ELR (cell line): Measurements from ENCODE around the gene SCN5A.

Experiments
- DNase-seq: peaks from one replicate; pipeline ENCODE4 v3.0.0-alpha.2; 2015; ENCODE audit warnings: low read depth

Gene SCN5A

DNA sequence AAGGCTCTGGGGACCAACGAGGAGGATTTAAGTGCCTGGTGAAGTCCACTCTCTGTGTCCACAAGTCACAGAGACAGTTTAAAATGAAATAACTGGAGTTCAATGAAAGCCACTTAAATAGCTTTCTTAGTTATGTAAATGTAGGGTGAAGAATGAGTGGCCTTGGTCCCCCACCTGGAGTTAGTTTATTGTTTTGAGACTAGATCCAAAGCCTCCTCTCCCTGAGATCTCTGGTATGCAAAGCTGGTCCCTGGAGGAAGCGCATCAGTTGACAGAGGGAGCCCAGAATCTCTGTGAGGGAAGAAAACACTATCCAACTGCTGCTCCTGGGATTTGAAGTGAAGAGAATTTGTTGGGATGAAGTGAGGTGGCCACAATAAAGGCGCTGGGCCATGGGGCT lies 112.8 kb downstream of the SCN5A start:
- DNase-seq: no peak

DNA sequence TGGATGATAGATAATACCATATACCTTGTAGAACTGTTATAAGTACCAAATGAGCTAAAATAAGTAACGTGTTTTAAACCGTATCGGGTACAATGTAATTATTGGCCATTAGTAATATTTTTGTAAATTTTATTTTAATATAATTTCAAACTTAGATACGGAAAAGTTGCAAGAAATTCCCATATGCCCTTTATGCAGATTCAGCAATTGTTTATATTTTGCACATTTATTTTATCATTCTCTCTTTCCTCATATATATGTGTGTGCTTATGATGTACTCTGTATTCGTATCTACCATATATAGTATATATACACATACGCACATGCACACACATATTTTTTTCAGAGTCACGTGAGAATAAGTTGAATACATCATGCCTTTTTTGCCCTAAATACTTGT lies 114.9 kb downstream of the SCN5A start:
- no peak for DNase-seq

DNA sequence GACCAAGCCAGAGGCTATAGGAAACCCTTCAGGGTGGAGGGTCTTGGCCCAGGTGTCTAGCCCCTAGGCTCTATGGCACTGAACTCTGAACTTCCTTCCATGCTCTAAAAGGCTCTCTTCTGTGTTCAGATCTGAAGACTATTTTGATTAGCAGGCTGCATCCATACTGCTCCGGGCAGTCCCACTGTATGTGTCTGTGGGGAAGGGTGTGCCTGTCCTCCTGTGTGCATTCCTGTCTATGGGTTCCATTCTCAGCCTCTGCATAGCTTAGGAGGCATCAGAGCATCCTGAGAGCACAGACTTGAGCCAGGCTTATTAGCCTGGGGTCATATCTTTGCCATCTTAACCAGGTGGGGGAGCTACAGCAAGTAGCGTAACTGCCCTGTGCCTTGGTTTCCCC lies 115.3 kb downstream of the SCN5A start:
- no peak for DNase-seq

DNA sequence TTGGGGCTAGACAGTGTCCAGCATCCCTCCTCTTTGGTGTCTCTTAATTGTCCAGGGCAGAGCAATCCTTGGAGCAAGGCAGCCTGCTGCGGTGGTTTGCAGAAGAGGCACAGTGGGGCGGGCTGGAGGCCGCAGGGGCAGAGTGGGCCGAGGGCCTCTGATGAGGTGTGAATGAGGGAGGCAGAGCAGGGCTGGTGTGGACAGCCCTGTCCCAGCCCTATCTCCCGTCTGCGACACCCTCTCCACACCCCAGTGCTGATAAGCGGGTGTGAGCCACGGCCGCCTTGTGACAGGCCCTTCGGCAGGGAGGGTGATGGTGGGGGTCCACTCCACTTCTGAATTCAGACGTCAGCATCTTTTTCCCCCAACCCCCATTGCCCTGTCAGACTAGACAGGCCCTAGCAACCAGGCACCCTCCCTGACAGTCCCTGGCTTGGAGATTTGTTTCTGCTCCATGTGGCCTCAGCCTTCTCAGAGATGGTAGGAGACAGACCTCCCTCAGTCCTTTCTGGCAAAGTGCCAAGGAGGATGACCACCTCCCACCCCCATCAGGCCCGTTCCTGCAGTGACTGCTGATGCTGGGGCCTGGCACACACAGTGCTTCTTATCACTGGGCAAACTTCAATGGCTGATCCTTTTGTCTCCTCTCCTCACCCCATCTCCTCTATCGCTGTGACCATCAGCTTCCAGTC lies 116.1 kb downstream of the SCN5A start:
- no peak for DNase-seq

DNA sequence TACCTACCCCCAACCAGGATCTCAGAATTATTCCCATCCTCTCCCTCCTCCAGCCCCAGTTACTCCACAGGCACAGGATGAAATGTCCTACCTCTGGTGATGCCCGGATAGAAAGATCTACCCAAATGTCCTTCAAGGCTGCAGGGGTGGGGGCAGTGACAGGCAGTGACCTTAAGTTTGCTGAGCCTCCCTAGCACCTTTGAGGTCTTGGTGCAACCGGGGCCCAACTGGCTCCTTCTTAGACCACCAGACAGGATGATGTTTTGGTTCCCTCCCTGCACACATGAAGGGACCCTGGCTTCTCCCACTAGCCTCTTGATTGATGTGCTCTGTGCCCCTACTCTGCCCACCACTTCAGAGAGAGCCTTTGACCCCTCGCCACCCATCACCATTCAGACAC lies 117.0 kb downstream of the SCN5A start:
- no peak for DNase-seq

DNA sequence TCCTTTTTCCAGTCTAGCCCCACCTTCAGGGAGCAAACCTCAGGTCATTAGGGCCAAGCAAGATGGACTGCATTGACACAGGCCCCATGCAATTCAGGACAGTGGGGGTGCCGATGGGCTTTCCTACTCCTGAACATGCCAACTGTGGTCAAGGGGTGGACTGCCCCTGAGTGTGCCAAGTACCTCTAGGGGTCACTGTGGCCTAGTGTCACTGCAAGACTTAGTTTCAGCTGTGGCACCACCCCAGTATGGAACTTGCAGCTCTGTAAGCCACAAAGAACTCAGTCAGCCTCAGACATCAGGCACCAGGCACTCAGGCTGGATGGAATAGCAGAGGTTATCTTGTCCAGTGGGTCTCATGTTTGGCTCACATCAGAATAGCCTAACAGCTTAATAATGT lies 121.0 kb downstream of the SCN5A start:
- DNase-seq: peak; percentile 22

DNA sequence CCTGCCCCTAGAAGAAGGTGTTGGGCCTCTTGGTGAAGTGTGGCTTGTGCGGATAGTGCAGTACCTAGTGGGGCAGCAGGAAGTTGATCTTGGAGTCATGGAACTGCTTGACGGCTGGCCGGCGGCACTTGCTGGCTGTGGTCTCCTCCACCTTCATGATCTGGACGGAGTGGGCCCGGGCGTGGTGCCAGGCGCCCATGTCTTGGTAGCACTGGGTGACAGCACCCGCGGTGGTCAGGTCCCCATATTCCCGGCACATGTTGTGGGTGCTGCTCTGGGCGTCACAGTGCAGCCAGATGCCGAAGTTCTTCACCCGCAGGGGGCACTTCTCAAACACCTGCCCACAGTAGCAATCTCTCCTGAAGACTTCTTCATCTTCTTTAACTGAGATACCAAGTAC lies 122.7 kb downstream of the SCN5A start:
- DNase-seq: no peak

DNA sequence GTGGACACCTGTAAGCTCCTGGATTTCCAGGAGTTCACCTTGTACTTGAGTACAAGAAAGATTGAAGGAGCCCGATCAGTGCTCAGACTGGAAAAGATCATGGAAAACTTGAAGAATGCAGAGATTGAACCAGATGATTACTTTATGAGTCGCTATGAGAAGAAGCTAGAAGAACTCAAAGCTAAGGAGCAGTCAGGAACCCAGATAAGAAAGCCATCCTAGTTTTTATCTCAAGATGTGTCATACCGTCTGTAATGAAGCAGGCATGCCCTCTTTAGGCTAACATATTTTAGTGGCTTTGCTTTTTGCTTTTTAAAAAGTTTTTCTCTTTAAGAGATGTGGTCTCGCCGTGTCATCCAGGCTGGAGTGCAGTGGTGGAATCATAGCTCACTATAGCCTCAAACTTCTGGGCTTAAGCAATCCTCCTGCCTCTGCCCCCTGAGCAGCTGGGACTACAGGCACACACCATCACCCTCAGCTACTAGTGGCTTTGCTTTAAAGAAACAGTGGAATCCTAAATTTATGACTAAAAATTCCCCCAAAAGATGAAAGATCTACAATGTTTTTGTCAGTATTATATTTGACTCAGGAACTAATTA lies 125.2 kb downstream of the SCN5A start:
- peak; percentile 28 for DNase-seq

DNA sequence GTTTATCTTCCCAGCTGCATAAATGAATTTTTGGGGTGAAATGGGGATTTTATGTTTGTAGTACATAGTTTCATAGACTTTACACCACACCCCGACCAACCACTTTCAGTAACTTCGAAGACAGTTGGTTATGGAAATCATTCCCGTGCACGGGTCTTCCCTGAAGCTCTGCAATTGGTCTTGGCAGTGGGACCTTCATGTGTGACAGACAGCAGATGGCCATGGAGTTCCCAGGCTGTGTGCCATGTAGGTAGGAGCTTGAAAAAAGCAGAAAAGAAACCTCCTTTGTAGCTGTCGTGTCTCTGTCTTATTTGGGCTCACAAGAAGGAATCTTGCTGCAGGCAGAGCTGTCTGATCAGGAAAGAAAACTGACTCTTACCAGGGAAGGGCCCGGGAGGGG lies 127.5 kb downstream of the SCN5A start:
- DNase-seq: no peak

DNA sequence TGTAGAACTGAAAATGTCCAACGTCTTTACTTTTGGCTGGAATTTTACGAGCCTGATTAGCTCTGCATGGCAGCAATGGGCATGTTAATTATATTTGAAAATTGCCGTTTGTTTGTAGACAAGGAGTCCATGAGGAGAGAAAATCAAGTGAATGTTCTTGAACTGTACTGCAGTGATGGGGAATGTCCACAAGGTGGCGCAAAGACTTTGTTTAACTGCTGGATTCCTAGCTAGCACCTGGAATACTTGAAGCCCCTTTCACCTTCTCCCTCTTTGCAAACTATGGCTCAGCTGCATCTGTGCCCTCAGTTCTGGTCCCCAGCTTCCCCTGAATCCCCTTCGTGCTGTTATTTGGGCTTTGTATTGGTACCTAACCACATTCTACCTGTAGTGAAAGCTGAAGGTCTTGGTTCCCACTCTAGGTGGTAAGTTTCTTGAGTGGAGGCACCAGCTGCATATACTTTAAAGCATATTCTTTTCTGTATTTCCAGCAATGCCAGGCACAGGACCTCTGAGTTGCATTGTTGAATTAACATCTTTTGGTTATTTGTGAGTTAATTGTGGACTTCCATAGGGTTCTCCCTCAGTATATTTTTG lies 128.0 kb downstream of the SCN5A start:
- peak; percentile 70 for DNase-seq

DNA sequence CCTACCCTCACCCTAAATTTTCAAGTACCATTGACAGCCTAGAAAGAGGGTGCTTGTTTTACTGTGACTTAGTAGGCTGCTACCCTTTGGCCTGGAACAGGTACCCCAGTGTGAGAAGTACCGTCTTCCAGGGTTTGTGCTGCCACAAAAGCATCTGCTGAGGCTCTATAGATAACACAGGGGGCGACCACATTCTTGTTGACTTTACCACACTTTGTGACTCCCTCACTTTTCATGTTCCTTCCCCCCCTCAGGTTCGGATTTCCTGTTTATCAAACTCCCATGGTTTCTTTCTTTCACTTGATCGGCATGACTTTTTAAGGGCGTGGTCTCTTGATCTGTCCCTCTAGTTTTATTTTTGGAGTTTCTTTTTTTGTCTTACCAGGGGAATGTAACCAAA lies 129.8 kb downstream of the SCN5A start:
- no peak for DNase-seq

DNA sequence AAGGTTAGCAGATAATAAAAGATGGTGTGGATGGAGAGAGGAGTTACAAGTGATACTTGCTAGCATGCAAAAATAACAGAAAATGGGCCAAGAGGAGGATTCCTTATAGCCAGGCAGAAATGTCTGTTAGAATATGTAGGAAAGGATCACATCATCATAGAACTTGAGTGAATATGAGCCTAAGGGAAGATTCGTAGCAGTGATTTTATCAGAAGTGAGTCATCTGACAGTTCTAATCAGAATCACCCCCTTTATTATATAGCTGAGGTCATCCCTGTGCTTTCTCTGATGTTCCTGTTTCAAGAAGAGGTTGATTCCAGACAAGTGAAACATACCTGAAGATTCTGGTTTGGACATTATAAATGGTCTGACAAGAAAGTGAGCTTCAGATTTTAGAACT lies 130.5 kb downstream of the SCN5A start:
- peak; percentile 73 for DNase-seq

DNA sequence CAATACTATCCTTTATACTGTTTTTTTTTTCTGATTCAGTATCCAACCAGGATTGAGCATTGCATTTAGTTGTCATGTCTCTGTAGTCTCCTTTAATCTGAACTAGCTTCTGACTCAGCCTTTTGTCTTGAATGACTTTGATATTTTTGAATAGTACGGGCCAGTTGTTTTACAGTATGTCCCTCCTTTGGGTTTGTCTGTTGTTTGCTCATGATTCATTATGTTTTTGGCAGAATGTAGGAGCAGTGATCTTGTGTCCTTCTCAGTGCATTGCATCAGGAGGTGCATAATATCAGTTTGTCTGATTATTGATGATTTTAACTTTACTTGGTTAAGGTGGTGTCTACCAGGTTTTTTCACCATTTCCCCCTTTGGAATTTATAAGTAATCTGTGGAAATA lies 132.8 kb downstream of the SCN5A start:
- no peak for DNase-seq

DNA sequence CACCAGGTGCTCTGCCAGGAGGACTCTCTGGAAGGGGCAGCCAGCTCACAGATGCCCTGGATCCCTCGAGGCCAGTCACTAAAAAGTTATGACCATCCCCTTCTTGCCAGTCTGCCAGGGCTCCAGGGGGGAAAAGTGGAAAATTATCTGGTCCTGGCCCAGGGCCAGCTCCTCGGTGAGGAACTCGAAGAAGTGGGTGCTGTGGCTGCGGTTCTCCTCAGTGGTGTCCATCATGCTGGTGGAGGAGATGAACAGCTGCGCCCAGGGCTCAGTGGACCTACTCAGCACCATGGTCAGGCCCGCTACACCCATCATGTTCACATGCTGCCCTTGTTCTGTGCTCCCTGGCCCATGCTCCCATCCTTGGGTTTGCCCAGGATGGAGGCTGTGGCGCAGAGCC lies 134.1 kb downstream of the SCN5A start:
- no peak for DNase-seq

DNA sequence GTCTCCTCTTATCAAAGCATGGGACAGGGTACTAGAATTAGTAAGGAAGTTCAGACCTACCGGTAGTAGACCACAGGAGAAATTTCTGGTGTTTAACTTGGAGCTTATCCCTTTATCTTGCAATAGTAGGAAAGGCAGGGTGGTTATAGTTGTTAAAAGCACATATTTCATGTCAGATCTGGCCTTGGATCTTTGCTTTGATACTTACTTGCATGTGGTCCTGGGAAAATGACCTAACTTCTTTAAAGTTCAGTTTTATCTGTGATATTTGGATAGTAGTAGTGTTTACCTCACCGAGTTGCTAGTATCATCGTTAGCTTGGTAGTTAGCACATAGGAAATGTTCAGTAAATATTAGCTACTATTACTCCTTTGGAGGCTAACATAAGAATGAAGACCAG lies 137.9 kb downstream of the SCN5A start:
- no peak for DNase-seq

DNA sequence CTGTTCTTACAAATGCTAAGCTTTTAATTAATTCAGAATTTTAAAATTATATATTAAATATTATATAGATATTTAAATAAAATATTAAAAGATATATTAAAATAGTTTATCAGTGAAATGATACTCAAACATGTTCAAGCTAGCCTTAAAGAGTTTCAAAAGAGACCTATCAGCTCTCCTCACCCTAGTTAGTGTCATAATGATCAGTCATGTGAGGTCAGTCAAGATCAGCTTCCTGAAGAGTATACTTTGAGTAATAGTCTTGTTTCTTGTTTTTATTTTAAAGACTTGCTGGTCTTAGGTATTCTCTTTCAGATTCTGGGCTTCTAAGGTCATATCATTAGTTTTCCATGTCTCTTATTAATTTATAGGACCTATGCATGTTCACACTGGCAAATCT lies 138.9 kb downstream of the SCN5A start:
- DNase-seq: no peak

DNA sequence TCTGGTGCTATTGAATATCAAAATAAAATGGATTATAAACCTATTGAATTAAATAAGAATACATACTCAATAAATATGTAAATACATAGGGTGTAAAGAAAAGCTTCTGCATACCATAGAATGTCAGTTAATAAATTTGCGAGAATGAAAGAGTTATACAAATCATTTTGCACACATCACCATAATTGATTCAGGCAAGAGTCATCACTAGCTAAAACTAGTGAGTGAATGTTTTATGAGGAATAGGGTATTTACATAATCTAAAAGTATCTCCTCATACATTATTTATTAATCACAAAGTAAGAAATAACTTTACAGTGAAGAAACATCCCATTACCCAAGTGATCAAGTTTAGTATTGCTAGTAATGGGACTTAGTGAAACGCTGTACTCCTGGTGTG lies 139.8 kb downstream of the SCN5A start:
- DNase-seq: no peak

DNA sequence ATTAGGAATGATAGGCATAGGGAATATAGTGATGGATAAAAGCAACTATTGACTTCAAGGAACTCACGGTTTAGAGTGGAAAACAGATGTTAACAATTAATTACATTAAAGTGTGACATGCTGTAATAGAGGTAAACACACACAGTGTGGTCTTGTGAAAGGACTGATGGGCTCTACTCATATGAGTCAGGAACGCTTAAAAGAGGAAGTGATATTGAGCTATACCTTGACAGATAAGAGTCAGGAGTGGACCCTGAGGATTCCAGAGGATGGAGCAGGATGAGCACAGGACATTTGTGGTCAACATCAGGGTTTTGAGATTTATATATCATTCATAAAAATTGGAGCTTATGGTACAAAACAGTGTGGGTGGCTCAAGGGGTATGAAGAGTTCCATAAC lies 142.4 kb downstream of the SCN5A start:
- no peak for DNase-seq

DNA sequence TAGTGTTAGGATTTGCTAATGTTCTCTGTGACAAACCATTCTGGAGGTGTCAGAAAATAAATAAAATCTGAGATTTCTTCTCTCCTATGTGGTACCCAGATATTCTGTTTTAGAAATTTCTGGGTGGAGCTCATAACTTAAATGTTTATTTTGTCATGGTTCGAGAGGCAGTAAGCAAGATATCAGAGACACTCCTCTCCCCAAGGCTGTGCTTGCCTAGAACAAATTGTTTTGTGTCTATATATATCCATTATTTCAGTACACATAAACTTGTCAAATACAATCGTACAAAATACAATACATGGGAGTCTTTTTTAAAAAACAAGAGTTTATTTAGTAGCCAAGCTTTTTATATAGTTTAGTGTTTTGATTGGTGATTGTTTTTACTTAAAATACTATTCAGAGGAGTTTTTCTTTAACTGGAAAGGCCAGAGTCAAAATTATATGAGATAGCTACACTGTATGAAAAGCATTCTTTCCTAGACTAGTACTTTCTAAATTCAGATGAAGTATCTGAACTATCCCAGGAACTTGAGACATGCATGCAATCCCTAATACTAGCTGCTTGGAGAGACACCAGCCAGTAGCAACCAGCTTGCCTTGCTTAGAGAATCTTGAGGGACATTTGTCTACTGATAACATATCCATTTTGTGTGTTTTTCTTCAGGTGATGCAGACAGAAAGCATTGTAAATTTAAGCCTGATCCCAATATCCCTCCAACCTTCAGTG lies 148.6 kb downstream of the SCN5A start:
- no peak for DNase-seq
